IMR-90 (cell line): ENCODE results near the gene NOXA1. TPM values are rescaled to one million over a fixed set of nuclear protein-coding genes. Genes with fewer than 3 reads are reported as not detected.
A peak's percentile ranks its signal among the peaks of the same experiment; 100 is the strongest.

ENCODE experiments used
- ATAC-seq: fragments of 200-7000 bp; cut with Tn5 transposase; 2 replicates; pipeline ENCODE4 v1.9.1; 2020; ENCODE audit warnings: low read depth, mild to moderate bottlenecking, moderate library complexity
- BruUV-seq: library from RNA; stranded (reverse); fragments of 400-500 nt; replicated peaks from 2 replicates; lab custom pipeline; 2021; lab: Mats Ljungman, UMichigan
- CTCF ChIA-PET: fragments of 300-600 bp; formaldehyde crosslinking; extraction: SDS; loops from one replicate; lab custom pipeline; 2021; ENCODE audit warnings: antibody characterized with exemption; lab: Yijun Ruan, JAX
- POLR2A ChIA-PET: fragments of 300-600 bp; sonication (Branson Sonifier 250); formaldehyde crosslinking; loops from one replicate; lab custom pipeline; 2022; ENCODE audit warnings: antibody characterized with exemption; ENCODE audit not compliant: unreplicated experiment; lab: Charles Lee
- DNase-seq: peaks from one replicate; pipeline ENCODE4 v3.0.0; 2013
- H2AFZ ChIP-seq: replicated peaks from 2 replicates; pipeline ENCODE3; 2013; ENCODE audit warnings: low read length, mild to moderate bottlenecking; ENCODE audit not compliant: poor library complexity
- H2AK5ac ChIP-seq: 2 replicates; pipeline ENCODE4 v1.6.1; 2013; ENCODE audit warnings: low read depth, low read length, inconsistent platforms
- H2AK9ac ChIP-seq: replicated peaks from 2 replicates; pipeline ENCODE3; 2013; ENCODE audit warnings: mild to moderate bottlenecking, low read depth, low read length, moderate library complexity; ENCODE audit not compliant: poor library complexity
- H2BK120ac ChIP-seq: 2 replicates; pipeline ENCODE4 v1.6.1; 2013; ENCODE audit warnings: low read depth, low read length, inconsistent platforms
- H2BK15ac ChIP-seq: 3 replicates; pipeline ENCODE4 v1.6.1; 2013; ENCODE audit warnings: low read depth, low read length, inconsistent platforms
- H2BK20ac ChIP-seq: 2 replicates; pipeline ENCODE4 v1.6.1; 2013; ENCODE audit warnings: low read depth, mild to moderate bottlenecking, inconsistent platforms, low read length, moderate library complexity
- H2BK5ac ChIP-seq: 2 replicates; pipeline ENCODE4 v1.6.1; 2013; ENCODE audit warnings: mild to moderate bottlenecking, low read depth, low read length, inconsistent platforms; ENCODE audit not compliant: poor library complexity, severe bottlenecking
- H3K14ac ChIP-seq: replicated peaks from 2 replicates; pipeline ENCODE4 v1.6.1; 2013; ENCODE audit warnings: low read depth, low read length, inconsistent platforms
- H3K18ac ChIP-seq: 2 replicates; pipeline ENCODE4 v1.6.1; 2013; ENCODE audit warnings: low read depth, low read length, control low read depth
- H3K23ac ChIP-seq: 2 replicates; pipeline ENCODE4 v1.6.1; 2013; ENCODE audit warnings: low read depth, low read length, inconsistent platforms
- H3K27ac ChIP-seq: 2 replicates; pipeline ENCODE4 v1.5.1; 2013; ENCODE audit warnings: mild to moderate bottlenecking, control low read depth, low read length; ENCODE audit not compliant: insufficient read depth
- H3K27me3 ChIP-seq: 2 replicates; pipeline ENCODE4 v1.6.1; 2013; ENCODE audit warnings: low read length; ENCODE audit not compliant: control insufficient read depth, insufficient read depth
- H3K36me3 ChIP-seq: 2 replicates; pipeline ENCODE4 v1.6.1; 2013; ENCODE audit warnings: low read length, mixed read lengths; ENCODE audit not compliant: control insufficient read depth, insufficient read depth
- H3K4ac ChIP-seq: 2 replicates; pipeline ENCODE4 v1.6.1; 2013; ENCODE audit warnings: low read depth, low read length, inconsistent platforms
- H3K4me1 ChIP-seq: 2 replicates; pipeline ENCODE4 v1.6.1; 2013; ENCODE audit warnings: low read length, mixed read lengths; ENCODE audit not compliant: control insufficient read depth, insufficient read depth
- H3K4me2 ChIP-seq: 2 replicates; pipeline ENCODE4 v1.6.1; 2013; ENCODE audit warnings: low read depth, mild to moderate bottlenecking, control low read depth, low read length, moderate library complexity
- H3K4me3 ChIP-seq: 2 replicates; pipeline ENCODE4 v1.5.1; 2013; ENCODE audit warnings: low read depth, mild to moderate bottlenecking, control low read depth, low read length, moderate library complexity; ENCODE audit not compliant: insufficient read depth
- H3K56ac ChIP-seq: 2 replicates; pipeline ENCODE4 v1.6.1; 2013; ENCODE audit warnings: low read length, inconsistent platforms; ENCODE audit not compliant: insufficient read depth; ENCODE audit errors: extremely low read depth
- H3K79me1 ChIP-seq, 2 experiments: 2 replicates each; pipeline ENCODE4 v1.6.1; 2013; ENCODE audit warnings: low read length in 2 of 2, inconsistent platforms in 1 of 2, low read depth in 1 of 2
- H3K9ac ChIP-seq: 2 replicates; pipeline ENCODE4 v1.6.1; 2013; ENCODE audit warnings: low read depth, low read length, control low read depth
- H3K9me1 ChIP-seq: 2 replicates; pipeline ENCODE4 v1.6.1; 2013; ENCODE audit warnings: low read length, inconsistent platforms; ENCODE audit not compliant: insufficient read depth
- H3K9me3 ChIP-seq: 2 replicates; pipeline ENCODE4 v1.6.1; 2013; ENCODE audit warnings: low read length; ENCODE audit not compliant: control insufficient read depth, insufficient read depth
- H4K20me1 ChIP-seq: 2 replicates; pipeline ENCODE4 v1.6.1; 2013; ENCODE audit warnings: low read length, inconsistent platforms; ENCODE audit not compliant: insufficient read depth
- H4K5ac ChIP-seq: 2 replicates; pipeline ENCODE4 v1.6.1; 2013; ENCODE audit warnings: mild to moderate bottlenecking, low read depth, low read length, control low read depth
- H4K8ac ChIP-seq, 2 experiments: 2 replicates each; pipeline ENCODE4 v1.6.1; 2013; ENCODE audit warnings: low read depth in 2 of 2, low read length in 2 of 2, control low read depth in 1 of 2, inconsistent platforms in 1 of 2
- H4K91ac ChIP-seq: 2 replicates; pipeline ENCODE4 v1.6.1; 2013; ENCODE audit warnings: low read depth, low read length, inconsistent platforms; ENCODE audit not compliant: insufficient read depth
- BHLHE40 ChIP-seq: fragments of 150-350 bp; IDR thresholded peaks from 2 replicates; pipeline ENCODE4 v1.6.1; 2016; ENCODE audit warnings: mild to moderate bottlenecking, low read depth, low read length
- CHD1 ChIP-seq: IDR thresholded peaks from 2 replicates; pipeline ENCODE4 v1.6.1; 2012; ENCODE audit warnings: low read depth, low read length, improper control_type of control experiment
- FOS ChIP-seq: fragments of 150-350 bp; IDR thresholded peaks from 2 replicates; pipeline ENCODE4 v1.6.1; 2016; ENCODE audit warnings: low read depth, low read length
- MAFK ChIP-seq: IDR thresholded peaks from 2 replicates; pipeline ENCODE4 v1.6.1; 2012; ENCODE audit warnings: low read depth, low read length, improper control_type of control experiment
- MAZ ChIP-seq: IDR thresholded peaks from 2 replicates; pipeline ENCODE4 v1.6.1; 2012; ENCODE audit warnings: low read depth, mild to moderate bottlenecking, low read length, improper control_type of control experiment, moderate library complexity, borderline replicate concordance
- MXI1 ChIP-seq: IDR thresholded peaks from 2 replicates; pipeline ENCODE4 v1.6.1; 2012; ENCODE audit warnings: low read depth, mild to moderate bottlenecking, low read length, moderate library complexity, borderline replicate concordance
- NFE2L2 ChIP-seq: fragments of 150-350 bp; IDR thresholded peaks from 2 replicates; pipeline ENCODE4 v1.6.1; 2016; ENCODE audit warnings: low read depth, mild to moderate bottlenecking, low read length
- POLR2A ChIP-seq: IDR thresholded peaks from 2 replicates; pipeline ENCODE4 v1.6.1; 2012; ENCODE audit warnings: mild to moderate bottlenecking, low read depth, low read length
- RAD21 ChIP-seq: IDR thresholded peaks from 2 replicates; pipeline ENCODE4 v1.6.1; 2012; ENCODE audit warnings: low read length, improper control_type of control experiment
- RFX5 ChIP-seq: IDR thresholded peaks from 2 replicates; pipeline ENCODE4 v1.8.0; 2012; ENCODE audit warnings: low read depth, mild to moderate bottlenecking, low read length, moderate library complexity
- SMC3 ChIP-seq: fragments of 150-350 bp; IDR thresholded peaks from 2 replicates; pipeline ENCODE4 v1.6.1; 2016; ENCODE audit warnings: low read depth, mild to moderate bottlenecking, antibody characterized with exemption, low read length, moderate library complexity
- WGBS, 2 experiments: methylation state at CpG; one replicate each; pipeline versions ENCODE4 v1.1.5 to v1.1.7; 2013; ENCODE audit warnings: missing lambda C conversion rate in 2 of 2; ENCODE audit not compliant: insufficient read length in 1 of 2; ENCODE audit errors: extremely low coverage in 2 of 2; 5-methylcytosine and 5-hydroxymethylcytosine counted together
- dilution Hi-C: fragments of 300-500 bp; cut with HindIII; formaldehyde crosslinking; loops from one replicate; pipeline ENCODE4 v1.14.3; 2018; ENCODE audit warnings: low sequenced_read_pairs; ENCODE audit not compliant: unreplicated experiment
- in situ Hi-C: fragments of 300-500 bp; cut with MboI; formaldehyde crosslinking; loops from 3 replicates; pipeline ENCODE4 v1.14.3; 2019; ENCODE audit warnings: low sequenced_read_pairs, inconsistent platforms, mixed read lengths
- intact Hi-C: fragments of 100-400 bp; cut with micrococcal nuclease; formaldehyde crosslinking; loops from 2 replicates; pipeline ENCODE4 v1.10.0; 2022
- polyA plus RNA-seq, 3 experiments: library from polyadenylated mRNA; depleted of rRNA; stranded (reverse); fragments of >200 nt; gene quantifications; 2 replicates each; pipeline ENCODE4 v1.2.3, GENCODE V29; 2012; ENCODE audit warnings: low replicate concordance in 1 of 3
- total RNA-seq: library from RNA; depleted of rRNA; stranded (reverse); fragments of >200 nt; gene quantifications from 2 replicates; pipeline ENCODE4 v1.2.3, GENCODE V29; 2012
- TF ChIP-seq, protein P1 (sequence below): fragments of 150-350 bp; IDR thresholded peaks from 2 replicates; pipeline ENCODE4 v1.6.1; 2017; ENCODE audit warnings: mild to moderate bottlenecking, antibody characterized with exemption, low read length, low read depth
- TF ChIP-seq, protein P2 (sequence below): fragments of 150-350 bp; IDR thresholded peaks from 2 replicates; pipeline ENCODE4 v1.6.1; 2016; ENCODE audit warnings: low read depth, mild to moderate bottlenecking, low read length, moderate library complexity, borderline replicate concordance
- TF ChIP-seq, protein P3 (sequence below): conservative IDR thresholded peaks from 2 replicates; pipeline ENCODE4 v1.5.1; 2012; ENCODE audit warnings: mild to moderate bottlenecking, low read depth, low read length, improper control_type of control experiment

The NOXA1 gene
- total and polyA plus RNA-seq, 2 of the 4 experiments (the other 2 are of a cell fraction), result 0.17 TPM; not detected in 1

DNA sequence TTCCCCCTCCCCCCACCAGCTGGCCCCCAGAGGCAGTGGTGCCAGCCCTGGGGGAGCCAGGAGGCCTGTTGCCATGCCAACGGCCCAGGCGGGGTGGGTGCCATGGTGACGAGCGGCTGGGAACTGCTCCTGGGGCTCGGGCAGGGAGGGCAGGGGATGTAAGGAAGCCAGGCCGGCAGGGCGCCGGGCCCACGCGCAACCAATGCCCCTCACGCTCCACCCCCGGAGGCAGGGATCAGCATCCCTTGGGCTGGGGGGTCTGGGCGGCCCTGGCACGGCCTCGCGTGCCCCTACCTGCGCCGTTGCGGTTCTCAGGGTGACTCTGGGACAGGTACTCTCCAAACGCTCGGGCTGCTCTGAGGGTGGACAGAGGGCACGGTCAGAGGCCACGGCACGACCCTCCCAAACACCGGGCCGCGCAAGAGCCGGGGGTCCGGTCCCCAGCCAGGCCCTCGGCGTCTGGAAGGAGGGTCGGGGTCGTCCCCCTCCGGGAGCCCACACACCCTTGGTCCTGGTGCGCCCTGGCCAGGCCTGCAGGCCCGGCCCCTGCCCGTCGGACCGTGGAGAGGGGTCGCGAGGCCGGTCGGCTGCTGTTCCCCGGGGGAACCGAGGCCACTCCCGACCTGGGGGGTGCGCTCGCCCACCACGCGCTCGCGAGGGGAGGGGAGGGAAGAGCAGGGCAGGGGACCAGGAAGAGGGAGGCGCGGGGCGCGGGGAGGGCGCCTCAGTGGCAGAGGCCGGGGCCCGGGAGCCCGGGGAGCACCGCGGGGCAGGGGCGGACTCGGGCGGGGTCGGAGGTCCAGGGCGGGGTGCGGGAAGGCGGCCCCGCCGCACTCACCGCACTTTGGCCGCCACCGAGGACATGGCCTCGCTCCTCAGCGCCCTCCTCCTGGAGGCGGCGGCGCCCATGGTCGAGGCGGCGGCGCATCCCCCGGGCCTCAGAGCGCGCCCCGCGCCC is 35.3 kb downstream of the NOXA1 start:
- Histone ChIP-seq H2AK5ac (peak overlapping the region; percentile 67), H3K4me1 (peaks cover 24% of the 10 kb centered on the region), H2BK5ac (peak overlapping the region; percentile 41), H2BK15ac (no peak overlapping the region), H3K27ac (peak overlapping the region; percentile 73), H3K23ac (peak overlapping the region; percentile 16; the same call in 1 of the 2 replicates), H4K5ac (no peak overlapping the region), H4K8ac (no peak overlapping the region; a peak in 1 of 4 replicates), H3K27me3 (no peaks in the 10 kb centered on the region), H3K79me1 (peaks cover 6 to 42% of the 10 kb centered on the region in 2 experiments; a peak in 3 of 4 replicates), H3K9me3 (no peaks in the 10 kb centered on the region), H4K91ac (peak overlapping the region; percentile 26; the same call in 1 of the 2 replicates), H2BK120ac (no peak overlapping the region), H3K4me2 (peak overlapping the region; percentile 74), H3K18ac (no peak overlapping the region), H3K4me3 (peak overlapping the region; percentile 82), H3K14ac (0 out of 2 replicates have a peak overlapping the region, but pooled peaks have one; percentile 32), H3K4ac (peak overlapping the region; percentile 47), H2BK20ac (no peak overlapping the region), H3K56ac (no peak overlapping the region), H3K9ac (peak overlapping the region; percentile 68), H2AFZ (peak overlapping the region; percentile 88), H3K9me1 (no peaks in the 10 kb centered on the region), H2AK9ac (peak overlapping the region; percentile 93), H3K36me3 (peaks cover 23% of the 10 kb centered on the region), H4K20me1 (peaks cover 37% of the 10 kb centered on the region)
- CTCF ChIA-PET, result no interaction called here
- in situ Hi-C loops, result no loop called here
- DNase-seq (no peak), ATAC-seq (peak; percentile 59)
- 3% methylated on average over 29 of the region's 88 CpGs; no CpG with 5 or more reads in 1 of the 2 experiments for WGBS, 2 experiments
- BruUV-seq, result no TSS peak
- intact Hi-C loops, result no loop called here
- POLR2A ChIA-PET, result no interaction called here
- dilution Hi-C loops, result no loop called here
- TF ChIP-seq NFE2L2 (no peak), CHD1 (no peak), SMC3 (no peak), MAZ (no peak), RAD21 (no peak), MAFK (no peak), MXI1 (no peak), POLR2A (no peak), FOS (no peak), BHLHE40 (no peak), RFX5 (no peak)
- TF ChIP-seq, protein P1, sequence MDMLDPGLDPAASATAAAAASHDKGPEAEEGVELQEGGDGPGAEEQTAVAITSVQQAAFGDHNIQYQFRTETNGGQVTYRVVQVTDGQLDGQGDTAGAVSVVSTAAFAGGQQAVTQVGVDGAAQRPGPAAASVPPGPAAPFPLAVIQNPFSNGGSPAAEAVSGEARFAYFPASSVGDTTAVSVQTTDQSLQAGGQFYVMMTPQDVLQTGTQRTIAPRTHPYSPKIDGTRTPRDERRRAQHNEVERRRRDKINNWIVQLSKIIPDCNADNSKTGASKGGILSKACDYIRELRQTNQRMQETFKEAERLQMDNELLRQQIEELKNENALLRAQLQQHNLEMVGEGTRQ, result no peak
- TF ChIP-seq, protein P2, sequence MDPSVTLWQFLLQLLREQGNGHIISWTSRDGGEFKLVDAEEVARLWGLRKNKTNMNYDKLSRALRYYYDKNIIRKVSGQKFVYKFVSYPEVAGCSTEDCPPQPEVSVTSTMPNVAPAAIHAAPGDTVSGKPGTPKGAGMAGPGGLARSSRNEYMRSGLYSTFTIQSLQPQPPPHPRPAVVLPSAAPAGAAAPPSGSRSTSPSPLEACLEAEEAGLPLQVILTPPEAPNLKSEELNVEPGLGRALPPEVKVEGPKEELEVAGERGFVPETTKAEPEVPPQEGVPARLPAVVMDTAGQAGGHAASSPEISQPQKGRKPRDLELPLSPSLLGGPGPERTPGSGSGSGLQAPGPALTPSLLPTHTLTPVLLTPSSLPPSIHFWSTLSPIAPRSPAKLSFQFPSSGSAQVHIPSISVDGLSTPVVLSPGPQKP, result no peak
- TF ChIP-seq, protein P3, sequence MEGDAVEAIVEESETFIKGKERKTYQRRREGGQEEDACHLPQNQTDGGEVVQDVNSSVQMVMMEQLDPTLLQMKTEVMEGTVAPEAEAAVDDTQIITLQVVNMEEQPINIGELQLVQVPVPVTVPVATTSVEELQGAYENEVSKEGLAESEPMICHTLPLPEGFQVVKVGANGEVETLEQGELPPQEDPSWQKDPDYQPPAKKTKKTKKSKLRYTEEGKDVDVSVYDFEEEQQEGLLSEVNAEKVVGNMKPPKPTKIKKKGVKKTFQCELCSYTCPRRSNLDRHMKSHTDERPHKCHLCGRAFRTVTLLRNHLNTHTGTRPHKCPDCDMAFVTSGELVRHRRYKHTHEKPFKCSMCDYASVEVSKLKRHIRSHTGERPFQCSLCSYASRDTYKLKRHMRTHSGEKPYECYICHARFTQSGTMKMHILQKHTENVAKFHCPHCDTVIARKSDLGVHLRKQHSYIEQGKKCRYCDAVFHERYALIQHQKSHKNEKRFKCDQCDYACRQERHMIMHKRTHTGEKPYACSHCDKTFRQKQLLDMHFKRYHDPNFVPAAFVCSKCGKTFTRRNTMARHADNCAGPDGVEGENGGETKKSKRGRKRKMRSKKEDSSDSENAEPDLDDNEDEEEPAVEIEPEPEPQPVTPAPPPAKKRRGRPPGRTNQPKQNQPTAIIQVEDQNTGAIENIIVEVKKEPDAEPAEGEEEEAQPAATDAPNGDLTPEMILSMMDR, result no peak
